KMS-11 (cell line): ENCODE data around the gene SAFB.
A peak's percentile ranks its signal among the peaks of the same experiment; 100 is the strongest.

Experiments
- H2AFZ ChIP-seq: fragments of 200-600 bp; sonication (generic); 2 replicates; pipeline ENCODE4 v1.6.1; 2016; ENCODE audit warnings: antibody characterized with exemption, mixed run types, low read depth
- H3K27ac ChIP-seq: fragments of 200-600 bp; sonication (generic); 2 replicates; pipeline ENCODE4 v1.6.1; 2016; ENCODE audit warnings: mild to moderate bottlenecking, mixed run types
- H3K27me3 ChIP-seq: fragments of 200-600 bp; sonication (generic); 2 replicates; pipeline ENCODE4 v1.6.1; 2017; ENCODE audit warnings: mild to moderate bottlenecking, low read depth, mixed run types, moderate library complexity; ENCODE audit not compliant: insufficient read depth
- H3K36me3 ChIP-seq: fragments of 200-600 bp; sonication (generic); 2 replicates; pipeline ENCODE4 v1.6.1; 2017; ENCODE audit warnings: mild to moderate bottlenecking, mixed run types; ENCODE audit not compliant: insufficient read depth
- H3K4me1 ChIP-seq: fragments of 200-600 bp; sonication (generic); 2 replicates; pipeline ENCODE4 v1.6.1; 2016; ENCODE audit warnings: mild to moderate bottlenecking, low read depth, mixed run types; ENCODE audit not compliant: poor library complexity, severe bottlenecking
- H3K4me2 ChIP-seq: fragments of 200-600 bp; sonication (generic); 2 replicates; pipeline ENCODE4 v1.7.0; 2016; ENCODE audit warnings: mild to moderate bottlenecking, mixed run types
- H3K4me3 ChIP-seq: fragments of 200-600 bp; sonication (generic); IDR thresholded peaks from 2 replicates; pipeline ENCODE4 v1.6.1; 2017; ENCODE audit warnings: low read depth, low read length, mixed read lengths; ENCODE audit not compliant: insufficient read depth
- H3K79me2 ChIP-seq: fragments of 200-600 bp; sonication (generic); 2 replicates; pipeline ENCODE4 v1.6.1; 2016; ENCODE audit warnings: low read depth, mixed run types; ENCODE audit not compliant: insufficient read depth
- H3K9ac ChIP-seq: fragments of 200-600 bp; sonication (generic); 2 replicates; pipeline ENCODE4 v1.6.1; 2016; ENCODE audit warnings: mild to moderate bottlenecking, mixed run types
- H4K20me1 ChIP-seq: fragments of 200-600 bp; sonication (generic); 2 replicates; pipeline ENCODE4 v1.6.1; 2016; ENCODE audit warnings: mild to moderate bottlenecking, mixed run types; ENCODE audit not compliant: insufficient read depth
- CTCF ChIP-seq: fragments of 200-600 bp; sonication (generic); conservative IDR thresholded peaks from 2 replicates; pipeline ENCODE4 v1.6.1; 2017; ENCODE audit warnings: low read depth, mild to moderate bottlenecking, antibody characterized with exemption, low read length, moderate library complexity, mixed read lengths

Gene SAFB

GRCh38 chr19:5692723-5693194, 69.9 kb downstream of the SAFB start:
- Histone ChIP-seq H3K27ac (peak overlapping the region; percentile 15; the same call in 1 of the 2 replicates), H3K9ac (no peak overlapping the region), H3K79me2 (peaks cover 36% of the 10 kb centered on the region), H4K20me1 (peaks cover 6% of the 10 kb centered on the region; the same call in 1 of the 2 replicates), H3K4me2 (no peak overlapping the region), H3K4me3 (no peak overlapping the region), H3K27me3 (no peaks in the 10 kb centered on the region), H3K36me3 (peaks cover 12% of the 10 kb centered on the region; the same call in 1 of the 2 replicates), H2AFZ (no peak overlapping the region), H3K4me1 (peaks cover 4% of the 10 kb centered on the region)
- no peak for TF ChIP-seq CTCF

GRCh38 chr19:5693195-5694166, 70.6 kb downstream of the SAFB start:
- H3K4me3 ChIP-seq = no peak overlapping the region
- no peak overlapping the region for H3K9ac ChIP-seq
- no peak overlapping the region for H2AFZ ChIP-seq
- TF ChIP-seq CTCF = no peak
- H3K4me2 ChIP-seq = no peak overlapping the region
- peaks cover 4% of the 10 kb centered on the region for H3K4me1 ChIP-seq
- no peaks in the 10 kb centered on the region for H3K27me3 ChIP-seq
- peaks cover 36% of the 10 kb centered on the region for H3K79me2 ChIP-seq
- H3K36me3 ChIP-seq = peaks cover 12% of the 10 kb centered on the region; the same call in 1 of the 2 replicates
- H3K27ac ChIP-seq = no peak overlapping the region; the same call in 1 of the 2 replicates
- peaks cover 6% of the 10 kb centered on the region; the same call in 1 of the 2 replicates for H4K20me1 ChIP-seq

GRCh38 chr19:5694167-5694955, 71.5 kb downstream of the SAFB start:
- Histone ChIP-seq H3K27me3 (no peaks in the 10 kb centered on the region), H3K27ac (no peak overlapping the region), H2AFZ (no peak overlapping the region), H4K20me1 (peaks cover 6% of the 10 kb centered on the region; the same call in 1 of the 2 replicates), H3K4me3 (no peak overlapping the region), H3K36me3 (peaks cover 12% of the 10 kb centered on the region; the same call in 1 of the 2 replicates), H3K4me2 (no peak overlapping the region), H3K4me1 (peaks cover 4% of the 10 kb centered on the region), H3K9ac (no peak overlapping the region), H3K79me2 (peaks cover 36% of the 10 kb centered on the region)
- TF ChIP-seq CTCF = no peak

- Histone ChIP-seq H3K27me3 (no peaks in the 10 kb centered on the region), H3K4me3 (no peak overlapping the region), H3K4me2 (no peak overlapping the region), H3K9ac (no peak overlapping the region), H3K36me3 (peaks cover 12% of the 10 kb centered on the region; the same call in 1 of the 2 replicates), H4K20me1 (peaks cover 6% of the 10 kb centered on the region; the same call in 1 of the 2 replicates), H3K4me1 (no peaks in the 10 kb centered on the region), H3K79me2 (peaks cover 36% of the 10 kb centered on the region), H3K27ac (no peak overlapping the region), H2AFZ (no peak overlapping the region)
- TF ChIP-seq CTCF = no peak
Measured at GRCh38 chr19:5694956-5695648, 72.2 kb downstream of the SAFB start.
